ENCODE results near the gene METTL23. TPM values are rescaled to one million over a fixed set of nuclear protein-coding genes. Genes with fewer than 3 reads are reported as not detected.
"Not testable (repeated sequence)": the region's sequence is repeated elsewhere in the genome, so short reads cannot be mapped to it uniquely, and the experiment has no call there.

METTL23 gene
- total RNA-seq, 1 donor from 2014 or later = 34.7 TPM

- no peak for DNase-seq (ENCODE audit: low read depth)
- TF ChIP-seq CTCF (conservative IDR thresholded peaks at IDR 0.05; ENCODE audit: low read depth, low read length) = no peak
- H3K4me3 ChIP-seq (ENCODE audit: low read depth, low read length) = peak within 1 kb of the TSS; percentile 73
Observed at GRCh38 chr17:76710863-76711611, 15.6 kb upstream of the METTL23 start, which contains the start of gene MXRA7. TSS of gene MXRA7 (minus strand) at chr17:76710965. CDS start at chr17:76710946, 19 bp downstream.

GRCh38 chr17:76712321-76712720 is 14.3 kb upstream of the METTL23 start:
- not testable (repeated sequence) for DNase-seq (ENCODE audit: low read depth); H3K4me3 ChIP-seq (ENCODE audit: low read depth, low read length)

DNA sequence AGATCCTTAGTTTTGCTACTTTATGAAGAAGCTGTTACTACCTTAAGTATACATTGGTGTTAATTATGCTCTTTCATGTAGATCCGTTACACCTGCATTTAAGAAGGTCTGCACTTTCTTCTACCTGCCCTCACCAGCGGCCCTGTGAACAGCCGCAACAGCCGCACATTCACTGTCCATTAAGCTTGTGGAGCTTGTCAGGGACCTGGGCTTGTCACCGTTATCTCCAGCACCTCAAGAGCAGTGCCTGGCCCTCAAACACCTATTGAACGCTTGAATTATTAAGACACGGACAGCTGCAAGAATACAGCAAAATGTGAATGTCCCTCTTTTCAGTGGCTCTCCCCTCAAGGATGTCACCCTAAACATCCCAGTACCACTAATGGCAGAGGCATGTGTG is 12.9 kb upstream of the METTL23 start:
- no peak for TF ChIP-seq CTCF (conservative IDR thresholded peaks at IDR 0.05; ENCODE audit: low read depth, low read length)
- no peak overlapping the region for H3K4me3 ChIP-seq (ENCODE audit: low read depth, low read length)
- DNase-seq (ENCODE audit: low read depth) = no peak

GRCh38 chr17:76714336-76714735 is 12.3 kb upstream of the METTL23 start:
- no peak for DNase-seq (ENCODE audit: low read depth)
- no peak overlapping the region for H3K4me3 ChIP-seq (ENCODE audit: low read depth, low read length)
- no peak for TF ChIP-seq CTCF (conservative IDR thresholded peaks at IDR 0.05; ENCODE audit: low read depth, low read length)

GRCh38 chr17:76714822-76715495 is 11.7 kb upstream of the METTL23 start:
- DNase-seq (ENCODE audit: low read depth) = no peak
- no peak overlapping the region for H3K4me3 ChIP-seq (ENCODE audit: low read depth, low read length)
- TF ChIP-seq CTCF (conservative IDR thresholded peaks at IDR 0.05; ENCODE audit: low read depth, low read length) = peak; percentile 80

GRCh38 chr17:76715496-76715830 is 11.2 kb upstream of the METTL23 start:
- no peak for DNase-seq (ENCODE audit: low read depth)
- no peak for TF ChIP-seq CTCF (conservative IDR thresholded peaks at IDR 0.05; ENCODE audit: low read depth, low read length)

DNA sequence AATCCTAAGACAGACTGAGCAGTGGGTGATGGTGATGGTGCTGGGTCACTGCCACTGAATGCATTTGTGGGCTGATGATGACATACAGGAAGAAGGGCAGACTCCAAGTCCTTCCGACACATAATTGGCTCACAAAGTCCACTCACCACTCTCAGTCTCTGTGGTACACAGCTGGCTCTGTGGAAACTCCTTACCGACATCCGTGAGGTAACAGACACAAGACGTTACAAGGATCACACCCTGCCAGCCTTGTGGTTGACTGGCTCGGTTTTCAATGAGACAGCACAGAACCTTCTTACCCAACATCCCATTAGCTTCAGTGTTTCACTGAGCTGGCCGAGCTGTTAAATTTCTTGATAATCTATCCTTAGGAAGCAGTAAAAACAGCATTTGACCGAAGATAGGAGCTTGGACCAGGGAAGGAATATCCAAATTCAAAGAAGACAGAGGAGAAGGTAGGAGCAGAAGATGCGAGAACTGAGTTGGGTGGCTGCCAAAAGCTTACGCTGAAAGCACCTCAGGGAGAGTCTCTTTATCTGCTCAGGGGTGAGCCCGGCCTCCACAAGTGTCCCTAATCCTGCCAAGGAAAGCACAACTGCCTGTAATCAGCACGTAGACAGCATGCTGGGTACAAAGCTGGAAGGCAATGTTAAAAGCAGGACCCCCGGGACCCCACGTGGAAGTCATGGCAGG is 10.3 kb upstream of the METTL23 start:
- H3K4me3 ChIP-seq (ENCODE audit: low read depth, low read length) = no peak overlapping the region

More at GRCh38 chr17:76715496-76715830, 11.2 kb upstream of the METTL23 start:
- no peak overlapping the region for H3K4me3 ChIP-seq (ENCODE audit: low read depth, low read length)

More for the DNA sequence above, 10.3 kb upstream of the METTL23 start:
- TF ChIP-seq CTCF (conservative IDR thresholded peaks at IDR 0.05; ENCODE audit: low read depth, low read length) = no peak
- no peak for DNase-seq (ENCODE audit: low read depth)

Data from epithelial cell of proximal tubule (primary cell).